Activated naive CD4-positive, alpha-beta T cell treated with anti-CD3 and anti-CD28 coated beads for 36 hours (primary cell): ENCODE results near the gene CDH26. TPM values are rescaled to one million over a fixed set of nuclear protein-coding genes. Genes with fewer than 3 reads are reported as not detected.

Source experiments
- CTCF ChIA-PET: fragments of 350-600 bp; sonication (Branson Sonifier 250); formaldehyde crosslinking; loops from one replicate; lab custom pipeline; 2021; ENCODE audit warnings: antibody characterized with exemption; lab: Charles Lee
- DNase-seq: peaks from one replicate; pipeline ENCODE4 v3.0.0-alpha.2; 2020
- H3K27ac Mint-ChIP-seq: one replicate; pipeline ENCODE4 v1.8.0; 2021; ENCODE audit warnings: mild to moderate bottlenecking, mixed read lengths
- H3K27me3 Mint-ChIP-seq: one replicate; pipeline ENCODE4 v1.8.0; 2021; ENCODE audit warnings: low read depth, mixed read lengths
- H3K36me3 Mint-ChIP-seq: one replicate; pipeline ENCODE4 v1.8.0; 2021; ENCODE audit warnings: low read depth, mixed read lengths
- H3K4me1 Mint-ChIP-seq: one replicate; pipeline ENCODE4 v1.8.0; 2021; ENCODE audit warnings: low read depth, mixed read lengths
- H3K4me3 Mint-ChIP-seq: one replicate; pipeline ENCODE4 v1.8.0; 2021; ENCODE audit warnings: mild to moderate bottlenecking, moderate library complexity, mixed read lengths
- H3K9me3 Mint-ChIP-seq: one replicate; pipeline ENCODE4 v1.8.0; 2021; ENCODE audit warnings: mixed read lengths
- intact Hi-C: fragments of 100-400 bp; cut with micrococcal nuclease; formaldehyde crosslinking; loops from one replicate; pipeline ENCODE4 v1.15.1; 2023
- total RNA-seq, 2 experiments: library from RNA; stranded (reverse); gene quantifications; one replicate each; pipeline ENCODE4 v1.2.3, GENCODE V29; 2021

CDH26 gene
- total RNA-seq, 2 experiments from 2014 or later = 1.5 to 1.8 TPM

GRCh38 chr20:59933849-59934585, 24.2 kb upstream of the CDH26 start:
- Mint-ChIP-seq H3K27me3 (peaks cover 2% of the 10 kb centered on the region), H3K9me3 (peaks cover 2% of the 10 kb centered on the region), H3K4me1 (peaks cover 29% of the 10 kb centered on the region), H3K27ac (no peak overlapping the region), H3K36me3 (peaks cover 9% of the 10 kb centered on the region), H3K4me3 (peak overlapping the region; percentile 68)
- CTCF ChIA-PET = interaction anchor here (0.6 to 1.9 kb wide), 10 partner anchors 9 to 39 kb away, joined by 3 to 6 read pairs (median 5); partner anchors contain the start of gene CDH26
- intact Hi-C loops = loop anchor here (1.0 to 10.0 kb wide), 2 partner anchors 21 to 149 kb away; no protein-coding TSS in a partner anchor
- DNase-seq = peak; percentile 77

GRCh38 chr20:59935457-59936185, 22.6 kb upstream of the CDH26 start:
- CTCF ChIA-PET = interaction anchor here (0.7 to 1.9 kb wide), 2 partner anchors 21 to 39 kb away, joined by 3 to 6 read pairs; no protein-coding TSS in a partner anchor
- H3K9me3 Mint-ChIP-seq = peaks cover 2% of the 10 kb centered on the region
- peaks cover 9% of the 10 kb centered on the region for H3K36me3 Mint-ChIP-seq
- no peak overlapping the region for H3K4me3 Mint-ChIP-seq
- H3K4me1 Mint-ChIP-seq = peaks cover 29% of the 10 kb centered on the region
- no peak overlapping the region for H3K27ac Mint-ChIP-seq
- DNase-seq = no peak
- no peaks in the 10 kb centered on the region for H3K27me3 Mint-ChIP-seq
- intact Hi-C loops = loop anchor here (10.0 kb wide), 1 partner anchor 151 kb away; no protein-coding TSS in a partner anchor

- H3K9me3 Mint-ChIP-seq = peaks cover 2% of the 10 kb centered on the region
- no peaks in the 10 kb centered on the region for H3K27me3 Mint-ChIP-seq
- intact Hi-C loops = loop anchor here (10.0 kb wide), 1 partner anchor 152 kb away; no protein-coding TSS in a partner anchor
- peaks cover 33% of the 10 kb centered on the region for H3K4me1 Mint-ChIP-seq
- no peak overlapping the region for H3K27ac Mint-ChIP-seq
- CTCF ChIA-PET = no interaction called here
- peaks cover 9% of the 10 kb centered on the region for H3K36me3 Mint-ChIP-seq
- DNase-seq = no peak
- no peak overlapping the region for H3K4me3 Mint-ChIP-seq
Observed at GRCh38 chr20:59936409-59936808, 21.8 kb upstream of the CDH26 start.

- intact Hi-C loops = loop anchor here (10.0 kb wide), 1 partner anchor 152 kb away; no protein-coding TSS in a partner anchor
- H3K4me1 Mint-ChIP-seq = peaks cover 33% of the 10 kb centered on the region
- H3K27ac Mint-ChIP-seq = no peak overlapping the region
- H3K4me3 Mint-ChIP-seq = no peak overlapping the region
- no peak for DNase-seq
- CTCF ChIA-PET = no interaction called here
- H3K9me3 Mint-ChIP-seq = peaks cover 2% of the 10 kb centered on the region
- peaks cover 10% of the 10 kb centered on the region for H3K36me3 Mint-ChIP-seq
- H3K27me3 Mint-ChIP-seq = no peaks in the 10 kb centered on the region
Observed at GRCh38 chr20:59937150-59937549, 21.1 kb upstream of the CDH26 start.

GRCh38 chr20:59938221-59938620, 20.0 kb upstream of the CDH26 start:
- no peak for DNase-seq
- CTCF ChIA-PET = interaction anchor here (0.6 to 1.1 kb wide), 2 partner anchors 155 to 625 kb away, joined by 3 read pairs; no protein-coding TSS in a partner anchor
- no peaks in the 10 kb centered on the region for H3K27me3 Mint-ChIP-seq
- H3K9me3 Mint-ChIP-seq = peaks cover 2% of the 10 kb centered on the region
- H3K27ac Mint-ChIP-seq = no peak overlapping the region
- H3K36me3 Mint-ChIP-seq = peaks cover 12% of the 10 kb centered on the region
- H3K4me3 Mint-ChIP-seq = peak overlapping the region; percentile 73
- H3K4me1 Mint-ChIP-seq = peaks cover 33% of the 10 kb centered on the region
- intact Hi-C loops = loop anchor here (10.0 kb wide), 1 partner anchor 153 kb away; no protein-coding TSS in a partner anchor

- Mint-ChIP-seq H3K27me3 (no peaks in the 10 kb centered on the region), H3K36me3 (peaks cover 12% of the 10 kb centered on the region), H3K4me3 (peak overlapping the region; percentile 73), H3K27ac (peak overlapping the region; percentile 41), H3K9me3 (peaks cover 2% of the 10 kb centered on the region), H3K4me1 (peaks cover 33% of the 10 kb centered on the region)
- CTCF ChIA-PET = interaction anchor here (0.6 to 1.1 kb wide), 2 partner anchors 155 to 625 kb away, joined by 3 read pairs; no protein-coding TSS in a partner anchor
- DNase-seq = no peak
- intact Hi-C loops = loop anchor here (10.0 kb wide), 1 partner anchor 154 kb away; no protein-coding TSS in a partner anchor
Observed at GRCh38 chr20:59938696-59939051, 19.5 kb upstream of the CDH26 start.

GRCh38 chr20:59939052-59939878, 19.0 kb upstream of the CDH26 start:
- H3K36me3 Mint-ChIP-seq = peaks cover 14% of the 10 kb centered on the region
- H3K27ac Mint-ChIP-seq = peak overlapping the region; percentile 41
- H3K4me1 Mint-ChIP-seq = peaks cover 33% of the 10 kb centered on the region
- no peaks in the 10 kb centered on the region for H3K27me3 Mint-ChIP-seq
- CTCF ChIA-PET = interaction anchor here (0.6 to 1.7 kb wide), 5 partner anchors 9 to 624 kb away, joined by 3 to 6 read pairs (median 4); no protein-coding TSS in a partner anchor
- intact Hi-C loops = loop anchor here (10.0 kb wide), 1 partner anchor 154 kb away; no protein-coding TSS in a partner anchor
- DNase-seq = no peak
- peak overlapping the region; percentile 73 for H3K4me3 Mint-ChIP-seq
- H3K9me3 Mint-ChIP-seq = peaks cover 2% of the 10 kb centered on the region

- Mint-ChIP-seq H3K36me3 (peaks cover 20% of the 10 kb centered on the region), H3K9me3 (peaks cover 2% of the 10 kb centered on the region)
- no peak for DNase-seq
Observed at GRCh38 chr20:59939879-59940128, 18.4 kb upstream of the CDH26 start.

GRCh38 chr20:59940129-59940955, 17.9 kb upstream of the CDH26 start, which contains the start of the genes FAM217B and PPP1R3D:
Gene FAM217B (plus strand): TSS chr20:59940389. CDS start chr20:59943944, 3,555 bp downstream.
Gene PPP1R3D (minus strand): TSS chr20:59940305. CDS start chr20:59939931, 374 bp downstream.
- Mint-ChIP-seq H3K4me3 (peak within 1 kb of the TSS; percentile 92), H3K27ac (peak within 1 kb of the TSS; percentile 97)

More at GRCh38 chr20:59939879-59940128, 18.4 kb upstream of the CDH26 start:
- H3K27me3 Mint-ChIP-seq = no peaks in the 10 kb centered on the region
- peak overlapping the region; percentile 92 for H3K4me3 Mint-ChIP-seq
- peak overlapping the region; percentile 63 for H3K27ac Mint-ChIP-seq
- intact Hi-C loops = loop anchor here (1.0 to 10.0 kb wide), 3 partner anchors 9 to 1633 kb away; partner anchors contain the start of gene RAB22A
- CTCF ChIA-PET = interaction anchor here (1.5 to 1.8 kb wide), 4 partner anchors 9 to 117 kb away, joined by 4 to 7 read pairs (median 5); no protein-coding TSS in a partner anchor
- peaks cover 35% of the 10 kb centered on the region for H3K4me1 Mint-ChIP-seq

GRCh38 chr20:59940956-59941294, 17.3 kb upstream of the CDH26 start:
- Mint-ChIP-seq H3K36me3 (peaks cover 24% of the 10 kb centered on the region), H3K9me3 (peaks cover 2% of the 10 kb centered on the region), H3K4me3 (peak overlapping the region; percentile 92), H3K27ac (peak overlapping the region; percentile 97), H3K4me1 (peaks cover 39% of the 10 kb centered on the region), H3K27me3 (no peaks in the 10 kb centered on the region)
- no peak for DNase-seq
- intact Hi-C loops = loop anchor here (1.0 to 5.0 kb wide), 2 partner anchors 10 to 1634 kb away; partner anchors contain the start of gene RAB22A
- CTCF ChIA-PET = interaction anchor here (0.8 to 1.8 kb wide), 7 partner anchors 8 to 116 kb away, joined by 3 to 7 read pairs (median 4); no protein-coding TSS in a partner anchor

More at GRCh38 chr20:59940129-59940955, 17.9 kb upstream of the CDH26 start, which contains the start of the genes FAM217B and PPP1R3D:
- Mint-ChIP-seq H3K36me3 (peaks cover 21% of the 10 kb centered on the region), H3K4me1 (peaks cover 35% of the 10 kb centered on the region), H3K9me3 (peaks cover 2% of the 10 kb centered on the region), H3K27me3 (no peaks in the 10 kb centered on the region)
- peak; percentile 93 for DNase-seq
- intact Hi-C loops = loop anchor here (1.0 to 5.0 kb wide), 2 partner anchors 9 to 1633 kb away; partner anchors contain the start of gene RAB22A
- CTCF ChIA-PET = interaction anchor here (1.2 to 1.8 kb wide), 5 partner anchors 8 to 117 kb away, joined by 4 to 7 read pairs (median 4); no protein-coding TSS in a partner anchor
